OCI-LY1 (cell line): ENCODE results near the gene RAET1E.

Source experiments
- H2AFZ ChIP-seq: fragments of 200-600 bp; sonication (generic), shearing (Covaris generic); 2 replicates; pipeline ENCODE4 v1.6.0; 2014; ENCODE audit warnings: antibody characterized with exemption, mild to moderate bottlenecking, low read length
- H3F3A ChIP-seq: fragments of 200-600 bp; sonication (generic), shearing (Covaris generic); 2 replicates; pipeline ENCODE4 v1.6.0; 2014; ENCODE audit warnings: mild to moderate bottlenecking, antibody characterized with exemption, low read length, moderate library complexity; ENCODE audit not compliant: insufficient read depth
- H3K27ac ChIP-seq: fragments of 200-600 bp; sonication (generic); 2 replicates; pipeline ENCODE4 v1.5.1; 2014; ENCODE audit warnings: low read length, mixed run types, mild to moderate bottlenecking, low read depth; ENCODE audit not compliant: poor library complexity, severe bottlenecking
- H3K27me3 ChIP-seq: fragments of 200-600 bp; sonication (generic); 2 replicates; pipeline ENCODE4 v1.6.0; 2014; ENCODE audit warnings: antibody characterized with exemption, mild to moderate bottlenecking, low read length, moderate library complexity; ENCODE audit not compliant: insufficient read depth
- H3K36me3 ChIP-seq: fragments of 200-600 bp; sonication (generic); 2 replicates; pipeline ENCODE4 v1.6.1; 2014; ENCODE audit warnings: mild to moderate bottlenecking, antibody characterized with exemption, low read length, moderate library complexity, mixed read lengths; ENCODE audit not compliant: insufficient read depth
- H3K4me1 ChIP-seq: fragments of 200-600 bp; sonication (generic); 2 replicates; pipeline ENCODE4 v1.5.1; 2014; ENCODE audit warnings: mild to moderate bottlenecking, low read length, moderate library complexity; ENCODE audit not compliant: insufficient read depth, severe bottlenecking
- H3K4me2 ChIP-seq: fragments of 200-600 bp; sonication (generic), shearing (Covaris generic); 2 replicates; pipeline ENCODE4 v1.6.1; 2014; ENCODE audit warnings: low read length
- H3K4me3 ChIP-seq: fragments of 200-600 bp; sonication (generic); 2 replicates; pipeline ENCODE4 v1.5.1; 2014; ENCODE audit warnings: low read length, low read depth, mild to moderate bottlenecking, mixed read lengths; ENCODE audit not compliant: poor library complexity, severe bottlenecking
- H3K79me2 ChIP-seq: fragments of 200-600 bp; shearing (Covaris generic); 2 replicates; pipeline ENCODE4 v1.6.1; 2016; ENCODE audit warnings: mixed run types, low read length, mixed read lengths; ENCODE audit not compliant: insufficient read depth
- H3K9ac ChIP-seq: fragments of 200-600 bp; sonication (generic), shearing (Covaris generic); 2 replicates; pipeline ENCODE4 v1.6.1; 2014; ENCODE audit warnings: mild to moderate bottlenecking, low read length, mixed read lengths
- H3K9me2 ChIP-seq: fragments of 200-600 bp; sonication (generic), shearing (Covaris generic); 2 replicates; pipeline ENCODE4 v1.6.1; 2014; ENCODE audit warnings: low read depth, mild to moderate bottlenecking, low read length, mixed read lengths
- H3K9me3 ChIP-seq: fragments of 200-600 bp; shearing (Covaris generic); 2 replicates; pipeline ENCODE4 v1.6.1; 2014; ENCODE audit warnings: low read length, mixed read lengths
- H4K20me1 ChIP-seq: fragments of 200-600 bp; sonication (generic), shearing (Covaris generic); 2 replicates; pipeline ENCODE4 v1.6.0; 2016; ENCODE audit warnings: mild to moderate bottlenecking, low read length; ENCODE audit not compliant: insufficient read depth
- CTCF ChIP-seq: fragments of 200-600 bp; sonication (generic), shearing (Covaris generic); IDR thresholded peaks from 2 replicates; pipeline ENCODE4 v1.5.1; 2017; ENCODE audit warnings: mild to moderate bottlenecking, antibody characterized with exemption, low read length, moderate library complexity, mixed read lengths
- EZH2 ChIP-seq: fragments of 200-600 bp; sonication (generic), shearing (Covaris generic); IDR thresholded peaks from 2 replicates; pipeline ENCODE4 v1.8.0; 2017; ENCODE audit warnings: borderline replicate concordance, mixed run types, mild to moderate bottlenecking, antibody characterized with exemption, low read length, moderate library complexity, mixed read lengths

RAET1E gene

GRCh38 chr6:149925253-149925973, 27.5 kb upstream of the RAET1E start:
- Histone ChIP-seq H3K4me2 (no peak overlapping the region), H3K4me3 (no peak overlapping the region), H3K4me1 (peaks cover 6% of the 10 kb centered on the region), H3K36me3 (no peaks in the 10 kb centered on the region), H4K20me1 (no peaks in the 10 kb centered on the region), H3F3A (no peaks in the 10 kb centered on the region), H3K9ac (no peak overlapping the region), H3K27ac (no peak overlapping the region), H2AFZ (no peak overlapping the region), H3K9me2 (no peaks in the 10 kb centered on the region), H3K27me3 (peaks cover 4% of the 10 kb centered on the region; the same call in 1 of the 2 replicates), H3K79me2 (no peaks in the 10 kb centered on the region), H3K9me3 (no peaks in the 10 kb centered on the region)
- TF ChIP-seq EZH2 (no peak), CTCF (no peak)

- no peaks in the 10 kb centered on the region for H3K36me3 ChIP-seq
- no peaks in the 10 kb centered on the region for H3K9me2 ChIP-seq
- H4K20me1 ChIP-seq, result no peaks in the 10 kb centered on the region
- H3K27ac ChIP-seq, result no peak overlapping the region
- no peaks in the 10 kb centered on the region for H3K79me2 ChIP-seq
- no peak overlapping the region for H2AFZ ChIP-seq
- peaks cover 6% of the 10 kb centered on the region for H3K4me1 ChIP-seq
- H3K9ac ChIP-seq, result no peak overlapping the region
- H3K27me3 ChIP-seq, result peaks cover 4% of the 10 kb centered on the region; the same call in 1 of the 2 replicates
- no peaks in the 10 kb centered on the region for H3F3A ChIP-seq
- H3K4me3 ChIP-seq, result no peak overlapping the region
- H3K4me2 ChIP-seq, result no peak overlapping the region
- no peak for TF ChIP-seq EZH2
- TF ChIP-seq CTCF, result no peak
- H3K9me3 ChIP-seq, result no peaks in the 10 kb centered on the region
Observed at GRCh38 chr6:149924933-149925252, 27.0 kb upstream of the RAET1E start.

- Histone ChIP-seq H3K36me3 (no peaks in the 10 kb centered on the region), H3K27ac (no peak overlapping the region), H3K4me3 (no peak overlapping the region), H3K9me2 (no peaks in the 10 kb centered on the region), H2AFZ (no peak overlapping the region), H3K9me3 (no peaks in the 10 kb centered on the region), H3K4me2 (no peak overlapping the region), H3F3A (no peaks in the 10 kb centered on the region), H4K20me1 (no peaks in the 10 kb centered on the region), H3K9ac (no peak overlapping the region), H3K79me2 (no peaks in the 10 kb centered on the region), H3K27me3 (peaks cover 4% of the 10 kb centered on the region; the same call in 1 of the 2 replicates), H3K4me1 (peaks cover 6% of the 10 kb centered on the region)
- no peak for TF ChIP-seq EZH2
- TF ChIP-seq CTCF, result no peak
Observed at GRCh38 chr6:149924206-149924932, 26.5 kb upstream of the RAET1E start.
